Hematopoietic multipotent progenitor cell treated with erythropoietin and hydrocortisone succinate and interleukin-3 and kit ligand, for 8 days (in vitro differentiated cells): ENCODE measurements around the gene PRKN.
"Not testable (repeated sequence)": the region's sequence is repeated elsewhere in the genome, so short reads cannot be mapped to it uniquely, and the experiment has no call there.

Source experiments
- DNase-seq: peaks from one replicate; pipeline ENCODE4 v3.0.0-alpha.2; 2015

PRKN gene

GRCh38 chr6:161882196-161882765 lies 845.3 kb downstream of the PRKN start:
- DNase-seq: no peak

- DNase-seq: no peak
Observed at GRCh38 chr6:161880056-161880455, 847.5 kb downstream of the PRKN start.

- no peak for DNase-seq
Observed at GRCh38 chr6:161876231-161876630, 851.3 kb downstream of the PRKN start.

GRCh38 chr6:161870236-161870901 lies 857.2 kb downstream of the PRKN start:
- no peak for DNase-seq

- no peak for DNase-seq
Observed at GRCh38 chr6:161869491-161869890, 858.1 kb downstream of the PRKN start.

GRCh38 chr6:161866570-161866969 lies 861.0 kb downstream of the PRKN start:
- DNase-seq: no peak

- DNase-seq: not testable (repeated sequence)
Observed at GRCh38 chr6:161861061-161861460, 866.5 kb downstream of the PRKN start.

GRCh38 chr6:161853657-161854056 lies 873.9 kb downstream of the PRKN start:
- no peak for DNase-seq

- DNase-seq: not testable (repeated sequence)
Observed at GRCh38 chr6:161851486-161851885, 876.1 kb downstream of the PRKN start.

- DNase-seq: no peak
Observed at GRCh38 chr6:161850562-161850961, 877.0 kb downstream of the PRKN start.

- no peak for DNase-seq
Observed at GRCh38 chr6:161847628-161848027, 879.9 kb downstream of the PRKN start.

- DNase-seq: no peak
Observed at GRCh38 chr6:161844804-161845203, 882.8 kb downstream of the PRKN start.

GRCh38 chr6:161843066-161843465 lies 884.5 kb downstream of the PRKN start:
- DNase-seq: no peak

GRCh38 chr6:161840380-161840779 lies 887.2 kb downstream of the PRKN start:
- DNase-seq: no peak

- no peak for DNase-seq
Observed at GRCh38 chr6:161838306-161839035, 889.1 kb downstream of the PRKN start.

GRCh38 chr6:161837854-161838253 lies 889.7 kb downstream of the PRKN start:
- DNase-seq: no peak

- DNase-seq: no peak
Observed at GRCh38 chr6:161837449-161837735, 890.2 kb downstream of the PRKN start.

- no peak for DNase-seq
Observed at GRCh38 chr6:161836643-161837448, 890.7 kb downstream of the PRKN start.

- DNase-seq: peak; percentile 16
Observed at GRCh38 chr6:161835500-161836215, 891.9 kb downstream of the PRKN start.

GRCh38 chr6:161834426-161834825 lies 893.1 kb downstream of the PRKN start:
- no peak for DNase-seq

GRCh38 chr6:161833099-161833860 lies 894.3 kb downstream of the PRKN start:
- DNase-seq: no peak

- no peak for DNase-seq
Observed at GRCh38 chr6:161832622-161833021, 894.9 kb downstream of the PRKN start.
